ENCODE results near the gene RNF111.

- TF ChIP-seq POLR2A (IDR thresholded peaks at IDR 0.05), result peak; percentile 8
- no peak for TF ChIP-seq CTCF (IDR thresholded peaks at IDR 0.05)
Observed at GRCh38 chr15:59124261-59124660, 136.8 kb downstream of the RNF111 start.
